GM10248 (cell line): ENCODE measurements around the gene CFAP57.
A peak's percentile ranks its signal among the peaks of the same experiment; 100 is the strongest.

Source experiments
- CTCF ChIA-PET: fragments of 300-600 bp; sonication (Branson Sonifier 250); formaldehyde crosslinking; extraction: SDS; loops from one replicate; lab custom pipeline; 2021; ENCODE audit warnings: antibody characterized with exemption; lab: Yijun Ruan, JAX
- POLR2A ChIA-PET: fragments of 350-650 bp; sonication (Branson Sonifier 250); formaldehyde crosslinking; extraction: SDS; loops from one replicate; lab custom pipeline; 2020; ENCODE audit warnings: antibody characterized with exemption; lab: Yijun Ruan, JAX
- DNase-seq: peaks from one replicate; pipeline ENCODE4 v3.0.0; 2012; ENCODE audit errors: extremely low spot score
- TF ChIP-seq, protein P1 (sequence below): IDR thresholded peaks from 2 replicates; pipeline ENCODE4 v1.5.1; 2012; ENCODE audit warnings: mild to moderate bottlenecking, low read depth; ENCODE audit errors: extremely low read depth, missing control alignments, control extremely low read depth

The CFAP57 gene

DNA sequence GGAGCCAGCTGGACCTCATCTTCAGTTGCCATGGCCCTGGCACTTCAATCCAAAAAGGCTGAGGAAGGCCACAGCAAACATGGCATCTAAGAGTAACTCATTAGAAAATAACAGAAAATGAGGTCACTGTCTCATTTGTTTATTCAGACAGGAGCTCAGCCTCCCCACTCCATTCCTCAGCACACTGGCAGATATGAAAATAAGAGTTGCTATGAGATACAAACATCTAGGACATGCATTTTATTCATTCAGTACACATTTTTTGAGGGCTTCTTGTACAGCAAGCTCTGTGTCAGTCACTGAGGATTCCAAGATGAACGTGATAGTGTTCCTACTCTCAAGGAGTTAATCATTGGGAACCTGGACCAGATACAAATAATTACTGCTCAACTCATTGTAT is 65.0 kb downstream of the CFAP57 start:
- TF ChIP-seq, protein P1, sequence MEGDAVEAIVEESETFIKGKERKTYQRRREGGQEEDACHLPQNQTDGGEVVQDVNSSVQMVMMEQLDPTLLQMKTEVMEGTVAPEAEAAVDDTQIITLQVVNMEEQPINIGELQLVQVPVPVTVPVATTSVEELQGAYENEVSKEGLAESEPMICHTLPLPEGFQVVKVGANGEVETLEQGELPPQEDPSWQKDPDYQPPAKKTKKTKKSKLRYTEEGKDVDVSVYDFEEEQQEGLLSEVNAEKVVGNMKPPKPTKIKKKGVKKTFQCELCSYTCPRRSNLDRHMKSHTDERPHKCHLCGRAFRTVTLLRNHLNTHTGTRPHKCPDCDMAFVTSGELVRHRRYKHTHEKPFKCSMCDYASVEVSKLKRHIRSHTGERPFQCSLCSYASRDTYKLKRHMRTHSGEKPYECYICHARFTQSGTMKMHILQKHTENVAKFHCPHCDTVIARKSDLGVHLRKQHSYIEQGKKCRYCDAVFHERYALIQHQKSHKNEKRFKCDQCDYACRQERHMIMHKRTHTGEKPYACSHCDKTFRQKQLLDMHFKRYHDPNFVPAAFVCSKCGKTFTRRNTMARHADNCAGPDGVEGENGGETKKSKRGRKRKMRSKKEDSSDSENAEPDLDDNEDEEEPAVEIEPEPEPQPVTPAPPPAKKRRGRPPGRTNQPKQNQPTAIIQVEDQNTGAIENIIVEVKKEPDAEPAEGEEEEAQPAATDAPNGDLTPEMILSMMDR: no peak
- POLR2A ChIA-PET: no interaction called here
- DNase-seq: no peak
- CTCF ChIA-PET: interaction anchor here (1.0 to 5.7 kb wide), 3 partner anchors 10 to 178 kb away, joined by 3 to 32 read pairs (median 4); no protein-coding TSS in a partner anchor

- ChIA-PET POLR2A (no interaction called here), CTCF (interaction anchor here (0.8 to 5.7 kb wide), 7 partner anchors 11 to 697 kb away, joined by 3 to 32 read pairs (median 5); no protein-coding TSS in a partner anchor)
- peak; percentile 68 for DNase-seq
- TF ChIP-seq, protein P1: peak; percentile 79
Observed at GRCh38 chr1:43238085-43238484, 66.0 kb downstream of the CFAP57 start.

- CTCF ChIA-PET: interaction anchor here (0.8 to 5.7 kb wide), 10 partner anchors 12 to 696 kb away, joined by 3 to 32 read pairs (median 4); no protein-coding TSS in a partner anchor
- TF ChIP-seq, protein P1: no peak
- POLR2A ChIA-PET: interaction anchor here (0.6 kb wide), 1 partner anchor 291 kb away, joined by 3 read pairs; no protein-coding TSS in a partner anchor
- no peak for DNase-seq
Observed at GRCh38 chr1:43238991-43239469, 66.9 kb downstream of the CFAP57 start.

DNA sequence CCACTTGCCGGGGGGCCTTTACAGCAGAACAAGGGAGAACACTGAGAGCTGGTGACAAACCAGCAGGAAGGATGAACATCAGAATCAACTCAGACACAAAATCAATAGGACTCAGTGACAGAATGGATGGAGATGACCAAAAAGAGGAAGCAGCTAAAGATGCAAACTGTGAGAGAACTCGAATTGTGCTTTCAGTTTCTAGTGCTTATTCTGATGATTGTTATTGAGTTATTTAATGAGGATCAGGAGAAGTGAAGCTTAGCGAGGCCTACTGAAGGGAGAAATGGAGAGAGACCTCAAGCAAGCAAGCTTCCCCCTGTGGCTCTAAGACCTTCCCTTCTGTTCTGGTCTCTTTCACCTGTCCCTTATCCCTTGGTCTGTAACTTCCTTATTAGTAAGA is 67.4 kb downstream of the CFAP57 start:
- ChIA-PET POLR2A (no interaction called here), CTCF (interaction anchor here (1.3 to 5.7 kb wide), 8 partner anchors 12 to 696 kb away, joined by 3 to 32 read pairs (median 4); no protein-coding TSS in a partner anchor)
- TF ChIP-seq, protein P1: no peak
- peak; percentile 86 for DNase-seq

DNA sequence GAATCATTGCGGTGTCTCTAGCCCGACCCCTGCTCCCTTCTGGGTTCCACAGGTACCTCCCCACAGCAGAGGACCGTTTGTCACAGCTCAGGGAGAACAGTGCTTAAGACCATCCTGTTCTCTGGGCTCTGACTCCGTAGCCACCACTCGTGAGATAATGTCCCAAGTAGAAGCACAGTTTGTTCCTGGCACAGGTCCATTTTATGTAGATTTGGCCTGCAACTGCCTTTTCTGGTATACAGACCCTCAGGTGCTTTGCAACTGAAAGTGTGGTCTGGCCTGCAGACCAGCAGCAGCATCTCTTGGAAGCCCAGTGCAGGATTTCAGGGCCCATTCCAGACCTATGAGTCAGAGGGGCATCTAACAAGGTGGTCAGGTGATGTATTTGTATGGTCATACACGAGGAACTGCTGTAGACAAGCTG is 69.3 kb downstream of the CFAP57 start:
- TF ChIP-seq, protein P1: no peak
- CTCF ChIA-PET: interaction anchor here (1.5 to 3.0 kb wide), 2 partner anchors 15 to 39 kb away, joined by 3 to 18 read pairs; no protein-coding TSS in a partner anchor
- no peak for DNase-seq
- POLR2A ChIA-PET: interaction anchor here (0.6 kb wide), 1 partner anchor 431 kb away, joined by 3 read pairs; no protein-coding TSS in a partner anchor

- DNase-seq: no peak
- TF ChIP-seq, protein P1: no peak
- ChIA-PET POLR2A (no interaction called here), CTCF (interaction anchor here (0.8 to 3.0 kb wide), 4 partner anchors 12 to 26 kb away, joined by 3 to 18 read pairs (median 5); no protein-coding TSS in a partner anchor)
Observed at GRCh38 chr1:43243299-43243698, 71.2 kb downstream of the CFAP57 start.
